GM13977 (cell line): ENCODE data around the gene LENG1.
"Not testable (repeated sequence)": the region's sequence is repeated elsewhere in the genome, so short reads cannot be mapped to it uniquely, and the experiment has no call there.

Experiments
- DNase-seq: peaks from one replicate; pipeline ENCODE4 v3.0.0; 2012; ENCODE audit warnings: low spot score
- CTCF ChIP-seq: IDR thresholded peaks from 2 replicates; pipeline ENCODE4 v1.5.1; 2012; ENCODE audit warnings: mild to moderate bottlenecking, control low read depth; ENCODE audit not compliant: insufficient read depth; ENCODE audit errors: extremely low read depth, missing control alignments
- in situ Hi-C: fragments of 300-500 bp; cut with MboI; formaldehyde crosslinking; loops from one replicate; pipeline ENCODE4 v1.12.0; 2022; ENCODE audit warnings: low sequenced_read_pairs, low pct_unique_long_range_greater_than_20kb, mixed read lengths, inconsistent platforms; ENCODE audit not compliant: unreplicated experiment

LENG1 gene

GRCh38 chr19:54172471-54173358 is 13.2 kb upstream of the LENG1 start, which contains the start of gene TMC4:
TSS of gene TMC4 (minus strand) at chr19:54173160. CDS start at chr19:54173117, 43 bp downstream.
- no peak for DNase-seq
- peak; percentile 10 for TF ChIP-seq CTCF
- in situ Hi-C loops: no loop called here

GRCh38 chr19:54171736-54172431 is 12.4 kb upstream of the LENG1 start:
- DNase-seq, in situ Hi-C loops: not testable (repeated sequence)

GRCh38 chr19:54169149-54169740 is 9.7 kb upstream of the LENG1 start:
- no peak for DNase-seq
- in situ Hi-C loops: no loop called here
- TF ChIP-seq CTCF: no peak

- DNase-seq: peak; percentile 92
- in situ Hi-C loops: no loop called here
- peak; percentile 95 for TF ChIP-seq CTCF
Observed at GRCh38 chr19:54168174-54168917, 8.8 kb upstream of the LENG1 start.

GRCh38 chr19:54165222-54165621 is 5.7 kb upstream of the LENG1 start:
- no peak for TF ChIP-seq CTCF
- in situ Hi-C loops: no loop called here
- DNase-seq: no peak

GRCh38 chr19:54164369-54165068 is 5.0 kb upstream of the LENG1 start:
- peak; percentile 44 for DNase-seq
- no peak for TF ChIP-seq CTCF
- in situ Hi-C loops: no loop called here
